ENCODE measurements around the gene CNDP2.

GRCh38 chr18:74472312-74472711, 23.9 kb upstream of the CNDP2 start:
- TF ChIP-seq CTCF (IDR thresholded peaks at IDR 0.05; ENCODE audit: low read length) (no peak), EZH2 (IDR thresholded peaks at IDR 0.05; ENCODE audit: borderline replicate concordance, low read length) (no peak)

All from OCI-LY1 (cell line).